GF-D8 (cell line): ENCODE measurements around the gene FCAMR.

ENCODE experiments used
- DNase-seq: peaks from one replicate; lab custom pipeline; 2025; lab: John Stamatoyannopoulos, UW

FCAMR gene

GRCh38 chr1:206998816-206999215 lies 28.6 kb upstream of the FCAMR start:
- no peak for DNase-seq

- no peak for DNase-seq
These were observed 22.5 kb upstream of the FCAMR start for GRCh38 chr1:206992790-206993189.

- DNase-seq: no peak
These were observed 17.6 kb upstream of the FCAMR start for GRCh38 chr1:206987873-206988272.

GRCh38 chr1:206986885-206987284 lies 16.6 kb upstream of the FCAMR start:
- DNase-seq: no peak

GRCh38 chr1:206986402-206986801 lies 16.1 kb upstream of the FCAMR start:
- DNase-seq: no peak

GRCh38 chr1:206985162-206985749 lies 15.0 kb upstream of the FCAMR start:
- DNase-seq: no peak

- DNase-seq: no peak
These were observed 12.0 kb upstream of the FCAMR start for GRCh38 chr1:206982216-206982615.

- DNase-seq: no peak
These were observed 9.3 kb upstream of the FCAMR start for GRCh38 chr1:206979379-206980043.

GRCh38 chr1:206978259-206978658 lies 8.0 kb upstream of the FCAMR start:
- no peak for DNase-seq

- DNase-seq: no peak
These were observed 5.0 kb upstream of the FCAMR start for GRCh38 chr1:206975306-206975705.

GRCh38 chr1:206974140-206974539 lies 3.9 kb upstream of the FCAMR start:
- DNase-seq: no peak

- no peak for DNase-seq
These were observed 2.5 kb upstream of the FCAMR start for GRCh38 chr1:206972728-206973127.

GRCh38 chr1:206971029-206971655 lies 882 bp upstream of the FCAMR start:
- DNase-seq: no peak

GRCh38 chr1:206969090-206969489 lies 1.2 kb downstream of the FCAMR start:
- DNase-seq: no peak

GRCh38 chr1:206967096-206967849 lies 3.0 kb downstream of the FCAMR start:
- DNase-seq: peak; percentile 51

GRCh38 chr1:206965781-206966180 lies 4.5 kb downstream of the FCAMR start:
- DNase-seq: no peak

GRCh38 chr1:206963740-206964139 lies 6.5 kb downstream of the FCAMR start:
- DNase-seq: no peak

- no peak for DNase-seq
These were observed 7.0 kb downstream of the FCAMR start for GRCh38 chr1:206963119-206963712.

GRCh38 chr1:206962272-206962671 lies 8.0 kb downstream of the FCAMR start:
- DNase-seq: no peak

GRCh38 chr1:206961668-206962067 lies 8.6 kb downstream of the FCAMR start:
- DNase-seq: no peak

- no peak for DNase-seq
These were observed 9.4 kb downstream of the FCAMR start for GRCh38 chr1:206960676-206961386.

- no peak for DNase-seq
These were observed 12.1 kb downstream of the FCAMR start for GRCh38 chr1:206958144-206958543.
